ENCODE results near the gene SYCP2L. TPM values are rescaled to one million over a fixed set of nuclear protein-coding genes. Genes with fewer than 3 reads are reported as not detected.

SYCP2L gene
- total RNA-seq, 2 experiments from 2014 or later = 0.25 TPM; not detected in 1

Other genes with a start within 250 kb of the SYCP2L start
- gene C6orf52, start 192.4 kb upstream of the SYCP2L start, total RNA-seq = 1 to 10 TPM; 1.2 to 2.4 TPM
- 10 to 100 TPM; 35.6 to 39.4 TPM for gene PAK1IP1, start 192.1 kb upstream of the SYCP2L start, total RNA-seq
- 10 to 100 TPM; 67.6 to 81.7 TPM for gene TMEM14C, start 164.0 kb upstream of the SYCP2L start, total RNA-seq
- gene TMEM14B, start 139.2 kb upstream of the SYCP2L start, total RNA-seq = 10 to 100 TPM; 77.2 to 99.3 TPM
- gene MAK, start 48.5 kb upstream of the SYCP2L start, total RNA-seq = under 1 TPM; 0.42 to 0.43 TPM
- gene GCM2, start 5.0 kb upstream of the SYCP2L start, total RNA-seq = not detected
- not detected for gene ELOVL2, start 157.3 kb downstream of the SYCP2L start, total RNA-seq
- gene SMIM13, start 206.8 kb downstream of the SYCP2L start, total RNA-seq = 1 to 10 TPM; 6.3 to 7.9 TPM
- gene ERVFRD-1, start 224.7 kb downstream of the SYCP2L start, total RNA-seq = not detected